Testis (tissue), 3 donors: ENCODE measurements around the gene PRDM11. TPM values are rescaled to one million over a fixed set of nuclear protein-coding genes. Genes with fewer than 3 reads are reported as not detected.

Experiments
- DNase-seq: peaks from one replicate; pipeline ENCODE4 v3.0.0-alpha.2; 2019
- H3K27ac ChIP-seq, 2 donors: fragments of 200-600 bp; sonication (generic); one replicate each; pipeline ENCODE4 v1.5.1; 2019
- H3K27me3 ChIP-seq: fragments of 200-600 bp; sonication (generic); one replicate; pipeline ENCODE4 v1.5.1; 2019
- H3K36me3 ChIP-seq: fragments of 200-600 bp; sonication (generic); one replicate; pipeline ENCODE4 v1.5.1; 2017; ENCODE audit warnings: low read depth; ENCODE audit errors: missing control alignments
- H3K4me1 ChIP-seq: fragments of 200-600 bp; sonication (generic); one replicate; pipeline ENCODE4 v1.5.1; 2019
- H3K4me3 ChIP-seq, 2 donors: fragments of 200-600 bp; sonication (generic); one replicate each; pipeline ENCODE4 v1.5.1; 2017 to 2019
- H3K9me3 ChIP-seq: fragments of 200-600 bp; sonication (generic); one replicate; pipeline ENCODE4 v1.5.1; 2017
- POLR2A ChIP-seq: fragments of 450-650 bp; IDR thresholded peaks from one replicate; pipeline ENCODE4 v1.6.1; 2017; ENCODE audit warnings: antibody characterized with exemption, mild to moderate bottlenecking, moderate library complexity
- WGBS, 2 donors: methylation state at CpG; one replicate each; pipeline ENCODE4 v1.1.5; 2018; 5-methylcytosine and 5-hydroxymethylcytosine counted together
- intact Hi-C: fragments of 100-400 bp; cut with DNase I; formaldehyde crosslinking; loops from one replicate; pipeline ENCODE4 v1.15.1; 2023; ENCODE audit warnings: low total_unique reads
- polyA plus RNA-seq: library from polyadenylated mRNA; stranded (reverse); fragments of 350-450 nt; fragmentation: Illumina TruSeq; extraction: RNeasy Lipid Tissue Mini Kit (QIAGEN cat#74804); gene quantifications from one replicate; pipeline ENCODE4 v1.2.3, GENCODE V29; 2014; ENCODE audit warnings: low read depth, low replicate concordance; ENCODE audit not compliant: insufficient read depth
- total RNA-seq, 2 donors: library from RNA; depleted of rRNA; stranded (reverse); fragments of >200 nt; gene quantifications; one replicate each; pipeline ENCODE4 v1.2.3, GENCODE V29; 2016
- TF ChIP-seq, protein P1 (sequence below), 3 experiments: fragments of 450-650 bp in 2 of 3; fragments of 200-600 bp in 1 of 3; sonication (generic) in 1 of 3; IDR thresholded peaks; one replicate each; pipeline ENCODE4 v1.5.1; 2016 to 2019; ENCODE audit warnings: antibody characterized with exemption in 3 of 3, mild to moderate bottlenecking in 2 of 3, moderate library complexity in 1 of 3

Gene PRDM11
- total and polyA plus RNA-seq, 3 donors from 2014 or later = 6.4 to 15.9 (median 13.6) TPM

DNA sequence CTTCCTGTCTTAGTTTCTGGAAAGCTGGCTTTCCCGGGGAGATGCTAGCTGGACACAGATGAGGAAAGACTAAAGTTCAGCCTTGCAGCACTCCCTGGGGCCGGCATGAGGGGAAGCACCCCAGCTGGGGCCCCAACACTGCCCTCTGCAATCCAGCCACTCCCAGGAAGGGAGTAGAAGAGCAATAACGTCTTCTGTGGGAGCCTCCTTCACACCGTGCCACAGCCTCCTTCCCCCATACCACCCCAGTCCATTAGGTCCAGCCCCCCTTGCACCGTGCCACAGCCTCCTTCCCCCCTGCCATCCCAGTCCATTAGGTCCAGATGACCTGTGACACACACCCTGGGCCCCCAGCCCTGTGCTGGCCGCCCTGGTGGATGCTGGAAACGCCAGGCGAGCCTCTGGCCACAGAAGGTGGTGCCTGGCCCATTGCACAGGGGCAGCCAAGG is 44.1 kb upstream of the PRDM11 start:
- Histone ChIP-seq H3K36me3 (no peaks in the 10 kb centered on the region), H3K9me3 (no peaks in the 10 kb centered on the region), H3K27me3 (no peaks in the 10 kb centered on the region), H3K4me1 (peaks cover 8% of the 10 kb centered on the region), H3K27ac (no peak overlapping the region), H3K4me3 (no peak overlapping the region)
- TF ChIP-seq, protein P1, sequence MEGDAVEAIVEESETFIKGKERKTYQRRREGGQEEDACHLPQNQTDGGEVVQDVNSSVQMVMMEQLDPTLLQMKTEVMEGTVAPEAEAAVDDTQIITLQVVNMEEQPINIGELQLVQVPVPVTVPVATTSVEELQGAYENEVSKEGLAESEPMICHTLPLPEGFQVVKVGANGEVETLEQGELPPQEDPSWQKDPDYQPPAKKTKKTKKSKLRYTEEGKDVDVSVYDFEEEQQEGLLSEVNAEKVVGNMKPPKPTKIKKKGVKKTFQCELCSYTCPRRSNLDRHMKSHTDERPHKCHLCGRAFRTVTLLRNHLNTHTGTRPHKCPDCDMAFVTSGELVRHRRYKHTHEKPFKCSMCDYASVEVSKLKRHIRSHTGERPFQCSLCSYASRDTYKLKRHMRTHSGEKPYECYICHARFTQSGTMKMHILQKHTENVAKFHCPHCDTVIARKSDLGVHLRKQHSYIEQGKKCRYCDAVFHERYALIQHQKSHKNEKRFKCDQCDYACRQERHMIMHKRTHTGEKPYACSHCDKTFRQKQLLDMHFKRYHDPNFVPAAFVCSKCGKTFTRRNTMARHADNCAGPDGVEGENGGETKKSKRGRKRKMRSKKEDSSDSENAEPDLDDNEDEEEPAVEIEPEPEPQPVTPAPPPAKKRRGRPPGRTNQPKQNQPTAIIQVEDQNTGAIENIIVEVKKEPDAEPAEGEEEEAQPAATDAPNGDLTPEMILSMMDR (IDR thresholded peaks at IDR 0.05) = no peak
- no peak for TF ChIP-seq POLR2A
- intact Hi-C loops = no loop called here
- peak; percentile 14 for DNase-seq
- WGBS, 2 donors = 25 to 37% methylated on average over 5 to 8 of the region's 8 CpGs

DNA sequence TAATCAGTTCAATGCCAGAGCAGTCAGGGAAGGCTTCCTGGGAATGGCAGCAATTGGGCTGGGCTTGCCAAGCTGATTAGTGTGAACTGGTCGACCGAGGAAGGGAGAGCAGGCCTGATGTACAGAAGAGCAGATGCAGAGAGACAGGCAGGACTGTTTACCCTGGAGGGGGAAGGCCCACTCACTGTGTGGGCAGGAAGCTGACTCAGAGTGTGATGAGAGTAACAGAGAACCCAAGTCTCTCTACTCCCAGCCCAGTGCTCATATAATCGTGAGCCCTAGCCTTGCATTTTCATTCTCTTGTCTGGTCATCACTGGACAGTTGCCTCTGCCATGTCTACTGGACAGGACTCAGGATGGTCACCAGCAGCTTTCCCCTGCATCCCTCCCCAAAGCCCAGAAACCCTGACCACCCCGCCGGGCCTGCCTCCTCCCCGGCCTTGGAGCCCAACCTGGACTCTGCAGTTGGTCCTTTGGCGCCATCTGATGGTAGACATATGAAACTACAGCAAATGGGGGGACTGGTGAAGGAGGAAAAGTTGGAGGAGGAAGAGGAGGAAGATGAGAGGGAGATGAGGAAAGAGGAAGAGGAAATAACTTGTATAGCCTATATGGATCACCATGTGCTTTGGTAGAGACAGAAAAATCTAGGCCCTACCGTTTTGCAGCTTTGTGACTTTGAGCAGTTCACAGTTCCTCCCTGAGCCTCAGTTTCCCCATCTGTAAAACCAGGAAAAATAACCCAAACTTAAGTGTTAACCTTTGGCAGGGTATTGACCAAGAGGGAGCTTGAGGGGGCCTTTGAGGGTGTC is 43.4 kb upstream of the PRDM11 start:
- Histone ChIP-seq H3K4me3 (no peak overlapping the region), H3K36me3 (no peaks in the 10 kb centered on the region), H3K4me1 (peaks cover 8% of the 10 kb centered on the region), H3K27ac (no peak overlapping the region), H3K9me3 (no peaks in the 10 kb centered on the region), H3K27me3 (no peaks in the 10 kb centered on the region)
- intact Hi-C loops = no loop called here
- DNase-seq = peak; percentile 69
- 11 to 24% methylated on average over 8 of the region's 8 CpGs for WGBS, 2 donors
- no peak for TF ChIP-seq POLR2A
- TF ChIP-seq, protein P1 (IDR thresholded peaks at IDR 0.05) = peak; percentile 90 to 96 (median 96)

GRCh38 chr11:45104006-45104789 is 42.2 kb upstream of the PRDM11 start:
- Histone ChIP-seq H3K27me3 (no peaks in the 10 kb centered on the region), H3K4me3 (no peak overlapping the region), H3K4me1 (peaks cover 8% of the 10 kb centered on the region), H3K27ac (no peak overlapping the region), H3K9me3 (no peaks in the 10 kb centered on the region), H3K36me3 (no peaks in the 10 kb centered on the region)
- intact Hi-C loops = loop anchor here (2.0 kb wide), 1 partner anchor 167 kb away; no protein-coding TSS in a partner anchor
- no peak for DNase-seq
- TF ChIP-seq, protein P1 (IDR thresholded peaks at IDR 0.05) = no peak
- no peak for TF ChIP-seq POLR2A
- WGBS, 2 donors = 78 to 92% methylated on average over 3 to 6 of the region's 6 CpGs

- Histone ChIP-seq H3K27me3 (no peaks in the 10 kb centered on the region), H3K9me3 (no peaks in the 10 kb centered on the region), H3K4me3 (no peak overlapping the region), H3K4me1 (peaks cover 8% of the 10 kb centered on the region), H3K36me3 (no peaks in the 10 kb centered on the region), H3K27ac (no peak overlapping the region)
- TF ChIP-seq, protein P1 (IDR thresholded peaks at IDR 0.05) = no peak
- no peak for TF ChIP-seq POLR2A
- 75 to 79% methylated on average over 4 of the region's 4 CpGs for WGBS, 2 donors
- intact Hi-C loops = loop anchor here (2.0 to 5.0 kb wide), 3 partner anchors 168 to 228 kb away; no protein-coding TSS in a partner anchor
- DNase-seq = no peak
These were observed 41.7 kb upstream of the PRDM11 start for GRCh38 chr11:45104790-45105084.
